SU-DHL-6 (cell line): ENCODE results near the gene ALDH1A1.

ENCODE experiments used
- H2AFZ ChIP-seq: fragments of 200-600 bp; sonication (generic); 2 replicates; pipeline ENCODE4 v1.6.1; 2014; ENCODE audit warnings: low read depth, mild to moderate bottlenecking, moderate library complexity, mixed read lengths, antibody characterized with exemption, low read length; ENCODE audit not compliant: severe bottlenecking
- H3F3A ChIP-seq: fragments of 200-600 bp; shearing (Covaris generic); 2 replicates; pipeline ENCODE4 v1.6.0; 2016; ENCODE audit warnings: antibody characterized with exemption, mild to moderate bottlenecking; ENCODE audit not compliant: insufficient read depth
- H3K27ac ChIP-seq: fragments of 200-600 bp; sonication (generic); 2 replicates; pipeline ENCODE4 v1.5.1; 2016; ENCODE audit warnings: low read depth, mild to moderate bottlenecking, low read length, moderate library complexity, mixed read lengths
- H3K27me3 ChIP-seq: fragments of 200-600 bp; sonication (generic), shearing (Covaris generic); 2 replicates; pipeline ENCODE4 v1.6.0; 2014; ENCODE audit warnings: mild to moderate bottlenecking, low read length
- H3K36me3 ChIP-seq: fragments of 200-600 bp; sonication (generic); 2 replicates; pipeline ENCODE4 v1.6.1; 2014; ENCODE audit warnings: mild to moderate bottlenecking, low read length, mixed read lengths
- H3K4me2 ChIP-seq: fragments of 300-600, 200-600 bp; shearing (Covaris generic), sonication (generic); 2 replicates; pipeline ENCODE4 v1.6.0; 2014; ENCODE audit warnings: low read length, low read depth, mild to moderate bottlenecking; ENCODE audit not compliant: poor library complexity, severe bottlenecking
- H3K4me3 ChIP-seq: fragments of 200-600 bp; sonication (generic); 2 replicates; pipeline ENCODE4 v1.5.1; 2014; ENCODE audit warnings: antibody characterized with exemption, low read length, mild to moderate bottlenecking, mixed read lengths; ENCODE audit not compliant: insufficient read depth, poor library complexity, severe bottlenecking
- H3K79me2 ChIP-seq: fragments of 200-600 bp; sonication (generic); 2 replicates; pipeline ENCODE4 v1.6.1; 2014; ENCODE audit warnings: mild to moderate bottlenecking, low read length, moderate library complexity; ENCODE audit not compliant: insufficient read depth
- H3K9ac ChIP-seq: fragments of 200-600 bp; sonication (generic); 2 replicates; pipeline ENCODE4 v1.7.0; 2014; ENCODE audit warnings: mild to moderate bottlenecking, low read length
- H3K9me2 ChIP-seq: fragments of 200-600 bp; sonication (generic); replicated peaks from 2 replicates; pipeline ENCODE4 v1.6.1; 2014; ENCODE audit warnings: low read length; ENCODE audit not compliant: insufficient read depth
- H3K9me3 ChIP-seq: fragments of 200-600 bp; sonication (generic); 2 replicates; pipeline ENCODE4 v1.6.1; 2014; ENCODE audit warnings: low read length, mixed read lengths; ENCODE audit not compliant: insufficient read depth
- H4K20me1 ChIP-seq: fragments of 200-600 bp; sonication (generic); 2 replicates; pipeline ENCODE4 v1.6.1; 2014; ENCODE audit warnings: low read depth, mild to moderate bottlenecking, antibody characterized with exemption, low read length, moderate library complexity, mixed read lengths
- EZH2phosphoT487 ChIP-seq: fragments of 200-600 bp; sonication (generic), shearing (Covaris generic); conservative IDR thresholded peaks from 2 replicates; pipeline ENCODE4 v1.6.1; 2018; ENCODE audit warnings: mild to moderate bottlenecking, antibody characterized with exemption, low read length, moderate library complexity, mixed read lengths
- TF ChIP-seq, protein P1 (sequence below): fragments of 200-600 bp; sonication (generic); IDR thresholded peaks from one replicate; pipeline ENCODE4 v1.5.1; 2017; ENCODE audit warnings: antibody characterized with exemption, mild to moderate bottlenecking, low read length, moderate library complexity; ENCODE audit not compliant: insufficient read depth, poor library complexity, severe bottlenecking

The ALDH1A1 gene

DNA sequence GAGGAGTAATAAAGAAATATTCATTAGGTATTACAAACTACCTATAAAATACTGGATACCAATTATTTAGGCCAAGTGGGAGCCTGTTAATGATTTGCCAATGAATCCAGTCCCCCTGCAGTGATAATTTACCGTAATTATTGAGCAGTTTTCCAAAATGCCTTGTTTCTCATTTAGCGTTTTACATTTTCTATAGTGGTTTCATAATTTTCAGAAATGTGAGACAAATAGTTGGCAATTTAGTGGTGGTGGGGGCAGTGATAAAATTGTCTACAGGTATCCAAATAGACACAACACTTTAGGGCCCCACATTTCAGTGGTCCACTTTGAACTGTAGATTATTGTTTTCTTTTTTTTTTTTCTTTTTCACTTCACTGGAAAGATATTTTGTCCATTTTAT lies 27.3 kb upstream of the ALDH1A1 start:
- no peak overlapping the region for H2AFZ ChIP-seq
- no peak overlapping the region for H3K9ac ChIP-seq
- no peaks in the 10 kb centered on the region for H3K79me2 ChIP-seq
- H4K20me1 ChIP-seq, result no peaks in the 10 kb centered on the region
- H3K9me2 ChIP-seq, result no peaks in the 10 kb centered on the region
- H3F3A ChIP-seq, result no peaks in the 10 kb centered on the region
- H3K4me2 ChIP-seq, result no peak overlapping the region
- H3K36me3 ChIP-seq, result no peaks in the 10 kb centered on the region
- H3K27ac ChIP-seq, result no peak overlapping the region
- H3K4me3 ChIP-seq, result no peak overlapping the region
- TF ChIP-seq, protein P1, sequence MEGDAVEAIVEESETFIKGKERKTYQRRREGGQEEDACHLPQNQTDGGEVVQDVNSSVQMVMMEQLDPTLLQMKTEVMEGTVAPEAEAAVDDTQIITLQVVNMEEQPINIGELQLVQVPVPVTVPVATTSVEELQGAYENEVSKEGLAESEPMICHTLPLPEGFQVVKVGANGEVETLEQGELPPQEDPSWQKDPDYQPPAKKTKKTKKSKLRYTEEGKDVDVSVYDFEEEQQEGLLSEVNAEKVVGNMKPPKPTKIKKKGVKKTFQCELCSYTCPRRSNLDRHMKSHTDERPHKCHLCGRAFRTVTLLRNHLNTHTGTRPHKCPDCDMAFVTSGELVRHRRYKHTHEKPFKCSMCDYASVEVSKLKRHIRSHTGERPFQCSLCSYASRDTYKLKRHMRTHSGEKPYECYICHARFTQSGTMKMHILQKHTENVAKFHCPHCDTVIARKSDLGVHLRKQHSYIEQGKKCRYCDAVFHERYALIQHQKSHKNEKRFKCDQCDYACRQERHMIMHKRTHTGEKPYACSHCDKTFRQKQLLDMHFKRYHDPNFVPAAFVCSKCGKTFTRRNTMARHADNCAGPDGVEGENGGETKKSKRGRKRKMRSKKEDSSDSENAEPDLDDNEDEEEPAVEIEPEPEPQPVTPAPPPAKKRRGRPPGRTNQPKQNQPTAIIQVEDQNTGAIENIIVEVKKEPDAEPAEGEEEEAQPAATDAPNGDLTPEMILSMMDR, result no peak
- no peak for TF ChIP-seq EZH2phosphoT487
- no peaks in the 10 kb centered on the region for H3K27me3 ChIP-seq
- no peaks in the 10 kb centered on the region for H3K9me3 ChIP-seq

DNA sequence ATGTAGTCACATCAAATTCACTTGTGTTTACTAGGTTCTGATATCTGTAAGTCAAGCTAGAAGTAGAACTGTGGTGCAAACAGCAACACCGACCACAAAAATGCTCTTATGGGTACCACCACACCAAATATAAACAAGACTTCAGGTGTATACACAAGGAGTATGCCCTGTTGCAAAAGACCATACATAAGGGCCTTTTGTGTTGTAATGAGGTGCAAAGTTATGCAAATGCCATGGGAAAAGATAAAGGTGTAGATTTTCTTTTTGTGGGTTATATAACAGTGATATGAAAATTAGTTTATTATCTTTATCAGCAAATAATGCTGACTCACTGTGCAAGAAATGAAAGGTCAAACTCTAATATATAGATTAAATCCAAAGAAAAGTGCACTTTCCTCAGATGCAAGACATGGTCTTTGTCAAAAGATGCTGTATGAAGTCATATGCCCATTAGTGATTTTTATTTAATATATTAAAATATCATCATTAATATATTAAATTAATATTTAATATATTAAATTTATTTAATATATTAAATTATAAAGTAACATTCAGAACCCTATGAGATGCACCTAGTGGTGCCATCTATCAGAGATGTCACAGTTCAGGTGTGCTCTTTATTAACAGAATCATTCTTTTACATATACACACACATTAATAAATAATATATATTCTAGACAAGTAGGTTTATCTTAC lies 26.7 kb upstream of the ALDH1A1 start:
- Histone ChIP-seq H3K4me3 (no peak overlapping the region), H4K20me1 (no peaks in the 10 kb centered on the region), H3F3A (no peaks in the 10 kb centered on the region), H3K79me2 (no peaks in the 10 kb centered on the region), H3K27me3 (no peaks in the 10 kb centered on the region), H3K9ac (no peak overlapping the region), H3K36me3 (no peaks in the 10 kb centered on the region), H2AFZ (no peak overlapping the region), H3K27ac (no peak overlapping the region), H3K9me3 (no peaks in the 10 kb centered on the region), H3K9me2 (no peaks in the 10 kb centered on the region), H3K4me2 (no peak overlapping the region)
- TF ChIP-seq, protein P1, result no peak
- TF ChIP-seq EZH2phosphoT487, result no peak

DNA sequence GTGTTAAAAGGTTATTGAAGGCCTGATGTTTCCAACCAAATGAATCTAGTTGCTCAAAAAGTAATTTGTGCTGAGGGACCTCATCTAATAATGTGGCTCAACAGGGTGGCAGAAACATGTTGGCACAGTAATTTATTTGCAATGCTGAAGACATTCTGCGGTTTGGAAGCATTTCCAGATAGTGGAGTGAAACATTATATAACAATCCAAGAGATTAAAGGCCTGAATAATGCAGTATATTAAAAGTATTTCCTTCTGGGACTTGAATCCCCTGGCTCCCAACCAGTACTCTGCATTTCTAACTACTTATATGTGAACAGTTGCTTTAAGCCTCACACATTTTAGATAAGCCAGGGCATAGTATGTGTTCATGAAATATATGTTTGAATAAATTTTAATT lies 25.9 kb upstream of the ALDH1A1 start:
- no peak overlapping the region for H2AFZ ChIP-seq
- H3K79me2 ChIP-seq, result no peaks in the 10 kb centered on the region
- no peaks in the 10 kb centered on the region for H3K9me3 ChIP-seq
- no peaks in the 10 kb centered on the region for H3K9me2 ChIP-seq
- no peaks in the 10 kb centered on the region for H3F3A ChIP-seq
- H3K36me3 ChIP-seq, result no peaks in the 10 kb centered on the region
- H3K27me3 ChIP-seq, result no peaks in the 10 kb centered on the region
- no peak overlapping the region for H3K27ac ChIP-seq
- no peak overlapping the region for H3K4me3 ChIP-seq
- H3K9ac ChIP-seq, result no peak overlapping the region
- no peak for TF ChIP-seq EZH2phosphoT487
- TF ChIP-seq, protein P1, result no peak
- H4K20me1 ChIP-seq, result no peaks in the 10 kb centered on the region
- H3K4me2 ChIP-seq, result no peak overlapping the region
